NB4 (cell line): ENCODE data around the gene TSHZ2.
A peak's percentile ranks its signal among the peaks of the same experiment; 100 is the strongest.

Source experiments
- DNase-seq: peaks from one replicate; pipeline ENCODE4 v3.0.0; 2010; ENCODE audit warnings: low read depth
- H3K4me3 ChIP-seq: one replicate; pipeline ENCODE4 v1.5.1; 2011; ENCODE audit warnings: mild to moderate bottlenecking, low read depth, low read length, moderate library complexity
- CTCF ChIP-seq: IDR thresholded peaks from one replicate; pipeline ENCODE4 v1.5.1; 2012; ENCODE audit warnings: low read depth, low read length
- MAX ChIP-seq: IDR thresholded peaks from 2 replicates; pipeline ENCODE4 v1.6.1; 2011; ENCODE audit warnings: low read depth, low read length
- MYC ChIP-seq: IDR thresholded peaks from 2 replicates; pipeline ENCODE4 v1.6.1; 2011; ENCODE audit warnings: low read depth, low read length
- POLR2A ChIP-seq: IDR thresholded peaks from 2 replicates; pipeline ENCODE4 v1.6.1; 2011; ENCODE audit warnings: mild to moderate bottlenecking; ENCODE audit not compliant: insufficient read length; ENCODE audit errors: extremely low read depth

Gene TSHZ2

DNA sequence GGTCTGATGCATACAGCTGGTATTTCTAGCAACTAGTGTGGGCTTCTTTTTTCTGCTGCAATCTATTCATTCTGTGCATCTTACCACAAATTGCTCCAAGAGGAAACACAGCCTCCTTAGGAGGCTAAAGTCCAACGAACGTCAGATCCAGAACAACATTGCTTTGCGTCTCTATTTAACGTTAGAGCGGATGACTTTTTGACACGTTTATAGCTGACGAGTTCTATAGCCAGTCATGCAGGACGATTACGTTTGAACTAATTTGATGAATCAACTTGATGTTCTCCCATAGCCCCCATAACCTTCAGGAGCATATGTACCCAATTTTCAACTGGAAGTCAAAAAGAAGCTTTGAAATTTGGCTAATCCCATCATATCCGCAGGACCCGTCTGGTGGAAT is 59.9 kb downstream of the TSHZ2 start:
- TF ChIP-seq POLR2A (no peak), MYC (no peak), MAX (no peak), CTCF (no peak)
- no peak for DNase-seq
- H3K4me3 ChIP-seq: no peak overlapping the region

DNA sequence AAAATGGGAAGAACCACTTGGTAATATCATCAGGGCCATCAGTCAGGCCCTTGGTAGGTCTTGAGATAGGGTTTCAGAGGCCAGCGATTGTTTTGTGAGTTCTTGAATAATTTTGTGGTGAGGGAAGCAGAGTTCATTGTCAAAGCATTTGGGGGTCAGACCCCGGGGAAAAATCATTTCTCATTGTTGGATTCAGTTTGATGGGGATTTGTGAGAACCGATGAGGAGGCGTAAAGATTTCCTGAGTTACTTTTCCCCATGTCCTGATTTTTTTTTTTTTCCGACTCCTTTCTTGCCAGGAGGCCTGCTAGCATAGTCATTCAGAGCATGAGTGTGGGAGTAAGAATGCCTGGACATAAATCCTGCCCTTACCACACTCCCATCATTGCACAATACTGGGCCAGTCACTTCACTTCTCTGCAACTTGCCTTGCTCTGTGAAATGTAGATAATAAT is 60.3 kb downstream of the TSHZ2 start:
- TF ChIP-seq POLR2A (no peak), CTCF (no peak), MYC (no peak), MAX (no peak)
- peak; percentile 11 for DNase-seq
- no peak overlapping the region for H3K4me3 ChIP-seq

- DNase-seq: no peak
- TF ChIP-seq MYC: no peak
- TF ChIP-seq CTCF: no peak
- TF ChIP-seq POLR2A: no peak
- no peak overlapping the region for H3K4me3 ChIP-seq
Observed at GRCh38 chr20:53033176-53033575, 61.0 kb downstream of the TSHZ2 start.

DNA sequence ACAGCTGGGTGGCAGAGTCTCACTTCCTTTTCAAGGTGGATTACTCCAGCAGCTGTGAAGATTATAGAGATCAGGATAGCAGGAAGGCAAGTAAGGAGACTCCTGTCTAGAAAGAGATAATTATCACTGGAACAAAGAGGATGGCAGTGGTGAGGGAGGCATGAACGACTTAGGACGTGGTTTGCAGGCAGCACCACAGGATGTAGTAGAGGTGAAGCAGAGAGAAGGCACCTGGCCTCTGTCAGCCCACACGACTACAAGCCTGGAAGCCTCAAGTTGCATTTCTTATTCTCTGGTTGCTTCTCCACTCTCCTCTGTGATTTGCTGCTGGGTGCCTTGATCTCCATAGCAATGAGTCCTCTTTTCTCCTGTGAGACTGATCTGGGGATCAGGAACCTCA is 62.7 kb downstream of the TSHZ2 start:
- DNase-seq: no peak
- H3K4me3 ChIP-seq: no peak overlapping the region
- no peak for TF ChIP-seq CTCF
- no peak for TF ChIP-seq MYC
- TF ChIP-seq MAX: no peak
- no peak for TF ChIP-seq POLR2A

DNA sequence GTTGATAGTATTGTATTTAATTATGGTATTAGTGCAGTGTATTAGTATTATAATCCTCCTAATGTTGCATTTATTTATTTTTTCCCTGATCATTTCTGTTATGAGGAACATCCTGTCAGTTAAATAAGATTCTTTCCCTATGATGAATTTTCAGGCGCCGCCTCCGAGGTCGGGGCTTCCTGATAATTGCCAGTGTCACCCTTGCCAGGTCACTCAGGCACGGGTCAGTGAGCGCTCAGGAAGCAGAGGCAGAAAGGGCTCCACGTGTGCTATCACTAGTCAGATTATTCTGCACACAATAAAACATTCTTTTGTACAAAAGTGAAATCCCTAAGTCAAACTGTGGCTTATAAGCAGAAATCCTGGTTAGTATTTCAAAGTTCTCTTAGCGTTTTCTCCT is 64.8 kb downstream of the TSHZ2 start:
- TF ChIP-seq MAX (no peak), MYC (no peak), POLR2A (no peak), CTCF (no peak)
- DNase-seq: no peak
- no peak overlapping the region for H3K4me3 ChIP-seq

DNA sequence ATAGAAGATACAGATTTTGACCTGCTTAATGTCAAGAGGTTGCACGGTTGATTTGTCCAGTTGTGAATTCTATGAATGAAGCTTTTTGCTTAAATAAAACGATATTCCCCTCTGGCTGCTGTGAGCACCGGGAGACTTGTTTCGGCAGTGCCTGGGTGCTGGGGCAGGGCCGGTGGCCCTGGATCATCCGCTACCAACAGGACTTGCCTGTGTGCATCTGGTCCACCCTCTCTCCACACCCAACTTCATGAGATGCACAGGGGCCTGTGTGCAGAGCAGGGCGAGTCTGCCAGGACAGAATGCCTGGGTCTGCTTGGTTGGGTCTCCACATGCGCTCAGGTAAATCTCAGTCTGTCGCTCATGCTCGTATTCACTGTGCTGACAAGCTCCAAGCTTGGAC is 65.5 kb downstream of the TSHZ2 start:
- no peak for DNase-seq
- no peak overlapping the region for H3K4me3 ChIP-seq
- TF ChIP-seq CTCF (no peak), MYC (no peak)
